RWPE2 (cell line): ENCODE results near the gene PCSK6.

Experiments
- ATAC-seq: fragments of 200-7000 bp; cut with Tn5 transposase; 3 replicates; pipeline ENCODE4 v1.9.1; 2021; ENCODE audit warnings: low read depth
- DNase-seq: peaks from one replicate; pipeline ENCODE4 v3.0.0-alpha.2; 2020; ENCODE audit warnings: low spot score
- H3K27ac ChIP-seq: fragments of 450-650 bp; 2 replicates; pipeline ENCODE4 v1.5.1; 2017; ENCODE audit warnings: mild to moderate bottlenecking; ENCODE audit not compliant: poor library complexity, severe bottlenecking
- H3K27me3 ChIP-seq: fragments of 250-450 bp; sonication (Bioruptor Pico); 2 replicates; pipeline ENCODE4 v1.5.1; 2021; ENCODE audit warnings: mild to moderate bottlenecking, moderate library complexity; ENCODE audit not compliant: insufficient read depth, poor library complexity, severe bottlenecking
- H3K36me3 ChIP-seq: fragments of 250-450 bp; sonication (Bioruptor Pico); 2 replicates; pipeline ENCODE4 v1.5.1; 2020; ENCODE audit warnings: low read depth, mild to moderate bottlenecking, moderate library complexity
- H3K4me1 ChIP-seq: fragments of 250-450 bp; sonication (Bioruptor Pico); 2 replicates; pipeline ENCODE4 v1.5.1; 2021; ENCODE audit warnings: mild to moderate bottlenecking, moderate library complexity; ENCODE audit not compliant: insufficient read depth, poor library complexity, severe bottlenecking
- H3K4me3 ChIP-seq: fragments of 250-450 bp; sonication (Bioruptor Pico); 2 replicates; pipeline ENCODE4 v1.5.1; 2021; ENCODE audit warnings: mild to moderate bottlenecking, moderate library complexity; ENCODE audit not compliant: severe bottlenecking
- H3K9me3 ChIP-seq: fragments of 250-450 bp; sonication (Bioruptor Pico); 2 replicates; pipeline ENCODE4 v1.5.1; 2021; ENCODE audit warnings: mild to moderate bottlenecking, moderate library complexity; ENCODE audit not compliant: severe bottlenecking
- TF ChIP-seq, protein P1 (sequence below): fragments of 450-650 bp; IDR thresholded peaks from one replicate; pipeline ENCODE4 v1.5.1; 2017; ENCODE audit warnings: mild to moderate bottlenecking, moderate library complexity; ENCODE audit not compliant: poor library complexity, severe bottlenecking

The PCSK6 gene

DNA sequence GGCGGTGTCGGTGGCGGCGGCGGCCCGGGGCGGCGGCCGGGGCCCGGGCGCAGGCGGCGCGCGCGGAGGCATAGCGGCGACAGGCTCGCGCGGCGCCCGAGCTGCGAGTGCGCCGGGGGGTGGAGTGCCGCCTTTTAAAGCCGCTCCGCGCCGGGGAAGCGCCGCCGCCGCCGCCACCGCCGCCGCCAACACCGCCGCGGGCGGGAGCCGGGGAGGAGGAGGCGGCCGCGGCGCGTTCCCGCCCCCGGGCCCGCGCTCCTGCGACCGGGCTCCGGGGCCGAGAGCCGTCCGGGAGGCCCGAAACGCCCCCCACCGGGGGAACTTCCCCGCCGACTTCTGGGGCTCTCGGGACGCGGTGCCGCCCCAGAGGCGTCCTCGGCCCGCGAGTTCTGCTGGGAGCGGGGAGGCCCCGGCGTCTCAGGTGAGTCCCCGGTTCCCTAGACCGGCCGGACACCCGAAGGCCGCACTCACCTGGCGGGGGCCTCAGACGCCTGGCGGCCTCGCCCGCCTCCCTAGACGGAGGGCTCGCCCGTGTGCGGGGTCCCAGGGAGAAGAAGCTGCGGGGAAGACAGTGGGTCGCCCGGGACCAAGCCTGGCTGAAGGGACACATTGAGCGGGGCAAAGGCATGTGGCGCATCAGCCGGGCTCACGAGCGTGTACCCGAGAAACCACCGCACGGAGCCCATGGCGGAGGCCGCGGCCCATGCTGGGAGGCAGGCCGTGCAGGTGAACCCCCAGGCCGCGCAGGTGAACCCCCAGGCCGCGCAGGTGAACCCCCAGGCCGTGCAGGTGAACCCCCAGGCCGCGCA is at the start of gene PCSK6:
Gene PCSK6, minus strand, starts transcription at position 109 of the 809 bp plus-strand sequence. Its CDS starts 37 bp downstream, at position 72.
- Histone ChIP-seq H3K36me3 (no peaks in the 10 kb centered on the region), H3K27ac (no peak within 1 kb of the TSS), H3K27me3 (peaks cover 8% of the 10 kb centered on the region), H3K9me3 (no peaks in the 10 kb centered on the region), H3K4me1 (peaks cover 2% of the 10 kb centered on the region), H3K4me3 (peak within 1 kb of the TSS; percentile 55)
- TF ChIP-seq, protein P1, sequence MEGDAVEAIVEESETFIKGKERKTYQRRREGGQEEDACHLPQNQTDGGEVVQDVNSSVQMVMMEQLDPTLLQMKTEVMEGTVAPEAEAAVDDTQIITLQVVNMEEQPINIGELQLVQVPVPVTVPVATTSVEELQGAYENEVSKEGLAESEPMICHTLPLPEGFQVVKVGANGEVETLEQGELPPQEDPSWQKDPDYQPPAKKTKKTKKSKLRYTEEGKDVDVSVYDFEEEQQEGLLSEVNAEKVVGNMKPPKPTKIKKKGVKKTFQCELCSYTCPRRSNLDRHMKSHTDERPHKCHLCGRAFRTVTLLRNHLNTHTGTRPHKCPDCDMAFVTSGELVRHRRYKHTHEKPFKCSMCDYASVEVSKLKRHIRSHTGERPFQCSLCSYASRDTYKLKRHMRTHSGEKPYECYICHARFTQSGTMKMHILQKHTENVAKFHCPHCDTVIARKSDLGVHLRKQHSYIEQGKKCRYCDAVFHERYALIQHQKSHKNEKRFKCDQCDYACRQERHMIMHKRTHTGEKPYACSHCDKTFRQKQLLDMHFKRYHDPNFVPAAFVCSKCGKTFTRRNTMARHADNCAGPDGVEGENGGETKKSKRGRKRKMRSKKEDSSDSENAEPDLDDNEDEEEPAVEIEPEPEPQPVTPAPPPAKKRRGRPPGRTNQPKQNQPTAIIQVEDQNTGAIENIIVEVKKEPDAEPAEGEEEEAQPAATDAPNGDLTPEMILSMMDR, result no peak
- peak; percentile 25 for ATAC-seq
- DNase-seq, result no peak

DNA sequence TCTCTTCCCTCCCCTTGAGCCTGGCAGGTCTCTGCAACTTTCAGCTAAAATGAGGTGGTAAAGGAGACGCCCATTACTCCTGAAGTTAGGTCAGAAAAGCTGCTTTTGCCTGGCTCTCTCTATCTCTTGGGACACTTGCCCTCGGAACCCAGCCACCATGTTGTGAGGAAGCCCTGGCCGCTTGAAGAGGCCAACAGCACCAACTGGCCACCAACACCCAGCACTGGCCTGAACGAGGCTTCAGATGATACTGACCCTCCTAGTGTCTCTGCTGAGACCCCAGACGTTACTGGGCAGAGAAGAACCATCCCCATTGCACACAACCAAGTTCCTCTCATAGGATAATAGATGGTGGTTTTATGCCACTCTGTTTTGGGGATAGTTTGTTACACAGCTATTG is 49.5 kb upstream of the PCSK6 start:
- Histone ChIP-seq H3K27me3 (no peaks in the 10 kb centered on the region), H3K9me3 (no peaks in the 10 kb centered on the region), H3K4me3 (no peak overlapping the region), H3K36me3 (no peaks in the 10 kb centered on the region), H3K4me1 (no peaks in the 10 kb centered on the region), H3K27ac (no peak overlapping the region)
- TF ChIP-seq, protein P1, result no peak
- no peak for DNase-seq
- no peak for ATAC-seq

DNA sequence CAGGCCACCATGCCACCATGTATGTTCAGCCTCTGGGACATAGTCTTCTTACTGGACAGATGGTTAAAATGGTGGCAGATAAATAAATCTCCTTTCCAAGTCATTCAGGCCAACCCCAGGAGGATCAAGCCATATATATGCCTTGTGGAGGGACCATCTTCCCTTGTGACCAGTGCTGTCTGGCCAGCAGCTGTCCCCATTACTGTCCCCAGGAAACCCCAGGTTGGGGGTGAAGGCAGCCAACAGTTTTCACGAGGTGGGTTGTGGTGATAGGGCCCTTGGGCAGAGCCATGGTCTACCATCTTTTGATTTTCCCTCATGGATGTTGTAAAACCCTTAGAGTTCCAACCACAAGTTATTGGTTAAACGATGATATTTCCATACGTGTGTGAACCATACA is 48.7 kb upstream of the PCSK6 start:
- TF ChIP-seq, protein P1, result no peak
- no peaks in the 10 kb centered on the region for H3K4me1 ChIP-seq
- no peaks in the 10 kb centered on the region for H3K27me3 ChIP-seq
- DNase-seq (no peak), ATAC-seq (no peak)
- no peaks in the 10 kb centered on the region for H3K9me3 ChIP-seq
- no peak overlapping the region for H3K4me3 ChIP-seq
- H3K27ac ChIP-seq, result no peak overlapping the region
- no peaks in the 10 kb centered on the region for H3K36me3 ChIP-seq

DNA sequence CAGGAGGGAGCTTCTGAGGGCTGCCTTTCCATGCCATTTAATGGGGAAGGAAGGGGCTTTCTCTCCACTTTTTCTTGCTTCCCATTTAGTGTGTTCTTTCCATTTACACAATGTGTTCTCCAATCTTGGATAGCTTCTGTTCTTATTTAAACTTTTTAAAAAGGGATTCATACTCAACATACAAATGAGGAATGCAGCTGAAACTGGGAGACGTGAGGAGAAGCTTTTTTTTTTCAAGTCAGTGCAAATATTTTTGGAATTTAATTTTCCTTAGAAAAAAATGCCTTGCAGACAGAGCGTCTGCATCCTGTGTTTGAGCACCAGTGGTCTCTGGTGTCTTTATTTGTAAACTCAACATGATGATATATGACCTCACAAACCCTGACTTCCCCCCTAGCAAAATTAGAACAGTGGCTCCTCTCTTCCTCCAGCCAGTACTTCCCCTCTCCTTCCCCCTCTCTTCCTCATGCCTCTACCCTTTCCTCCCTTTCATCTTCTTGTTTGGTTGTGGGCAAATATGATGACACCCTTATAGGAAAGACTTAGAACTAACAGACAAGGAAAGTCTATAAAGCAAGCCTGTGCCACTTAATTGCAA is 48.1 kb upstream of the PCSK6 start:
- TF ChIP-seq, protein P1, result no peak
- no peak for DNase-seq
- no peak overlapping the region for H3K27ac ChIP-seq

More for the DNA sequence above, 48.1 kb upstream of the PCSK6 start:
- Histone ChIP-seq H3K9me3 (no peaks in the 10 kb centered on the region), H3K4me1 (no peaks in the 10 kb centered on the region), H3K36me3 (no peaks in the 10 kb centered on the region), H3K4me3 (no peak overlapping the region), H3K27me3 (no peaks in the 10 kb centered on the region)
- no peak for ATAC-seq
